HG02884 (cell line): ENCODE data around the gene ACER3.
"Not testable (repeated sequence)": the region's sequence is repeated elsewhere in the genome, so short reads cannot be mapped to it uniquely, and the experiment has no call there.

Experiments used
- ATAC-seq: cut with Tn5 transposase; IDR thresholded peaks from one replicate; pipeline ENCODE4 v1.9.1; 2021; ENCODE audit warnings: mild to moderate bottlenecking, moderate library complexity; ENCODE audit not compliant: unreplicated experiment

Gene ACER3

GRCh38 chr11:76860539-76861475 is at the start of gene ACER3:
Gene ACER3 (plus strand): TSS chr11:76860918. CDS start chr11:76860977, 59 bp downstream.
- ATAC-seq, result peak; percentile 94

GRCh38 chr11:76811259-76811658 is 49.5 kb upstream of the ACER3 start:
- no peak for ATAC-seq

- no peak for ATAC-seq
Measured at GRCh38 chr11:76814414-76814813, 46.3 kb upstream of the ACER3 start.

GRCh38 chr11:76815678-76816077 is 45.0 kb upstream of the ACER3 start:
- ATAC-seq, result not testable (repeated sequence)

GRCh38 chr11:76820184-76820566 is 40.5 kb upstream of the ACER3 start:
- no peak for ATAC-seq

- ATAC-seq, result not testable (repeated sequence)
Measured at GRCh38 chr11:76821396-76821795, 39.3 kb upstream of the ACER3 start.

GRCh38 chr11:76822406-76822805 is 38.3 kb upstream of the ACER3 start:
- no peak for ATAC-seq

GRCh38 chr11:76823481-76824028 is 37.2 kb upstream of the ACER3 start:
- ATAC-seq, result no peak

- no peak for ATAC-seq
Measured at GRCh38 chr11:76824083-76824939, 36.4 kb upstream of the ACER3 start.

GRCh38 chr11:76824980-76825725 is 35.6 kb upstream of the ACER3 start:
- ATAC-seq, result no peak

- ATAC-seq, result no peak
Measured at GRCh38 chr11:76825726-76826396, 34.9 kb upstream of the ACER3 start.

GRCh38 chr11:76826508-76826907 is 34.2 kb upstream of the ACER3 start:
- not testable (repeated sequence) for ATAC-seq

- ATAC-seq, result not testable (repeated sequence)
Measured at GRCh38 chr11:76827005-76827404, 33.7 kb upstream of the ACER3 start.

- no peak for ATAC-seq
Measured at GRCh38 chr11:76830639-76831327, 29.9 kb upstream of the ACER3 start.

- no peak for ATAC-seq
Measured at GRCh38 chr11:76831686-76832310, 28.9 kb upstream of the ACER3 start.

GRCh38 chr11:76832361-76832760 is 28.4 kb upstream of the ACER3 start:
- ATAC-seq, result no peak

- ATAC-seq, result no peak
Measured at GRCh38 chr11:76834151-76834550, 26.6 kb upstream of the ACER3 start.

GRCh38 chr11:76835036-76835435 is 25.7 kb upstream of the ACER3 start:
- no peak for ATAC-seq
